Activated CD4-positive, alpha-beta memory T cell treated with anti-CD3 and anti-CD28 coated beads, Interleukin-2, amount 10 ng/mL, durations not matched to agents 7 days and 5 days (primary cell): ENCODE results near the gene FOXJ3. TPM values are rescaled to one million over a fixed set of nuclear protein-coding genes. Genes with fewer than 3 reads are reported as not detected.

Experiments
- CTCF ChIA-PET: fragments of 350-600 bp; sonication (Branson Sonifier 250); formaldehyde crosslinking; loops from one replicate; lab custom pipeline; 2021; ENCODE audit warnings: antibody characterized with exemption, inconsistent platforms; lab: Charles Lee
- POLR2A ChIA-PET: fragments of 350-600 bp; sonication (Branson Sonifier 250); formaldehyde crosslinking; loops from one replicate; lab custom pipeline; 2021; ENCODE audit warnings: antibody characterized with exemption; lab: Charles Lee
- DNase-seq: peaks from one replicate; pipeline ENCODE4 v3.0.0-alpha.2; 2020
- H3K27ac Mint-ChIP-seq: one replicate; pipeline ENCODE4 v1.8.0; 2021; ENCODE audit warnings: mild to moderate bottlenecking, mixed read lengths
- H3K27me3 Mint-ChIP-seq: one replicate; pipeline ENCODE4 v1.8.0; 2021; ENCODE audit warnings: mixed read lengths
- H3K36me3 Mint-ChIP-seq: one replicate; pipeline ENCODE4 v1.8.0; 2021; ENCODE audit warnings: low read depth, mixed read lengths
- H3K4me1 Mint-ChIP-seq: one replicate; pipeline ENCODE4 v1.8.0; 2021; ENCODE audit warnings: mixed read lengths
- H3K4me3 Mint-ChIP-seq: one replicate; pipeline ENCODE4 v1.8.0; 2021; ENCODE audit warnings: mild to moderate bottlenecking, mixed read lengths
- H3K9me3 Mint-ChIP-seq: one replicate; pipeline ENCODE4 v1.8.0; 2021; ENCODE audit warnings: mixed read lengths
- total RNA-seq, 2 experiments: library from RNA; stranded (reverse); gene quantifications; one replicate each; pipeline ENCODE4 v1.2.3, GENCODE V29; 2021

FOXJ3 gene
- total RNA-seq, 2 experiments from 2014 or later: 44.9 to 47.1 TPM

DNA sequence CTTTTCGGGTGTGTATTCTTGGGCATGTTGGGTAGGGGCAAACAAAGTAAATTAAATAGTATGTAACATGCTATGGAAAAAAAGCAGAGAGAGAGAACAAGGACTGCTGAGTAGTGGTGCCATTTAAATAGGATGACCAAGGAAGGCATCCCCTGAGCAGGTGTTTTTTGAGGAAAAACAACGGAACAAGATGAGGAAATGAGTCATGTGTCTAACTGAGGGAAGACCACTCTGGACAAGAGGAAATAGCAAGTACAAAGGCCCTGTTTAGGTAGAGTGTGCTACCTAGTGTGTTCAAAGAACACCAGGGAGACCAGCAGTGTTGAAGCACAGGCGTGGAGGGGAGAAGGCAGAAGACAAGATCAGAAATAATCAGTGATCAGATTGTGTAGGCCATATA is 150.4 kb downstream of the FOXJ3 start:
- CTCF ChIA-PET: interaction anchor here (0.9 to 1.2 kb wide), 2 partner anchors 11 to 13 kb away, joined by 3 to 4 read pairs; no protein-coding TSS in a partner anchor
- H3K4me1 Mint-ChIP-seq: peaks cover 6% of the 10 kb centered on the region
- H3K9me3 Mint-ChIP-seq: no peaks in the 10 kb centered on the region
- POLR2A ChIA-PET: no interaction called here
- H3K4me3 Mint-ChIP-seq: no peak overlapping the region
- peaks cover 32% of the 10 kb centered on the region for H3K36me3 Mint-ChIP-seq
- H3K27ac Mint-ChIP-seq: no peak overlapping the region
- no peaks in the 10 kb centered on the region for H3K27me3 Mint-ChIP-seq
- no peak for DNase-seq

DNA sequence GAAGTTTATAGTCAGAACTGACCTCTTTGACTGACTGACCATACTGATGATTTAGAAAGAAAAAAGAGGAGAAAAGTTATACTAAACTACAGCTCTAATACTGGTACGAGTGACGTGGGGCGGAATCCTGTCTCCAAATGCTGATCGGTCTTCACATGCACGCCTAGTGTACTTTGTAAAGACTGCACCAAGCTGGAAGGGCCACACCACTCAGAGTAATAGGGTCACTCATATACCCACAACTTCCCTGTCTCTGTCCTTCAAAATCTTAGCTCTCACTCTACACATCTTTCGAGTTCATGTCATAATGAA is 151.1 kb downstream of the FOXJ3 start:
- Mint-ChIP-seq H3K4me1 (peaks cover 6% of the 10 kb centered on the region), H3K27ac (no peak overlapping the region), H3K9me3 (no peaks in the 10 kb centered on the region), H3K4me3 (no peak overlapping the region), H3K36me3 (peaks cover 26% of the 10 kb centered on the region), H3K27me3 (no peaks in the 10 kb centered on the region)
- DNase-seq: no peak
- ChIA-PET CTCF (interaction anchor here (0.9 kb wide), 1 partner anchor 10 kb away, joined by 4 read pairs; no protein-coding TSS in a partner anchor), POLR2A (no interaction called here)

DNA sequence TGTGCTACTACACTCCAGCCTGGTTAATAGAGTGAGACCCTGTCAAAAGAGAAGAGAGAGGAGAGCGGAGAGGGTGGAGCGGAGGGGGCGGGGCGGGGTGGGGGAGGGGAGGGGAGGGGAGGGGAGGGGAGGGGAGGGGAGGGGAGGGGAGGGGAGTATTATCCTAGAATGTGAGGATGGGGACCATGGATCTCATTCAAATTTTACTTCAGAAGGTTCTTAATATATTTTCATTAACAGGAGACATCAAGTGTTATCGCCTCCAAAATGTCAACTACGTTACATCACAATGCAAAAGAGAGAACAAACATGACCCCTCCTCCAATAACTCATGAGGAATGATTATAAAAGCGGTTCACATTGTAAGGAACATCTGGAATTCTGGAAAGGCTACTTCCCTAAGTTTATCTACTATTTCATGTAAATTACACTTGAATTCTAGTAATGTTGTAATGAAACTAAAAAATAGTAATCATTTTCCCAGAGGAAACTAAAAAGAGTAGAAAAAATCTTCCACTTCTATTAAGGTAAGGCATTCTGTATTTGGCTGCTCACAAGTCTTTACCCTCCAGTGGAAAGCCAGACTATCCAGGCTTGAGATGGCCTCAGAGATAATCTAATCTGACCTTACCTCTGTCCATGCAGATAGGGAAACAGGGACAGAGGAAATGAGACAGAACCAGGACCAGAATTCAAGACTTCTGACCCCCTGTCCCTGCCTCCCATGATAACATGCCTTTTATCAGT is 151.7 kb downstream of the FOXJ3 start:
- peaks cover 6% of the 10 kb centered on the region for H3K4me1 Mint-ChIP-seq
- no peaks in the 10 kb centered on the region for H3K27me3 Mint-ChIP-seq
- ChIA-PET POLR2A (no interaction called here), CTCF (interaction anchor here (0.8 to 0.9 kb wide), 2 partner anchors 10 kb away, joined by 4 read pairs; no protein-coding TSS in a partner anchor)
- no peak overlapping the region for H3K4me3 Mint-ChIP-seq
- no peaks in the 10 kb centered on the region for H3K9me3 Mint-ChIP-seq
- H3K27ac Mint-ChIP-seq: no peak overlapping the region
- peaks cover 24% of the 10 kb centered on the region for H3K36me3 Mint-ChIP-seq
- DNase-seq: no peak

DNA sequence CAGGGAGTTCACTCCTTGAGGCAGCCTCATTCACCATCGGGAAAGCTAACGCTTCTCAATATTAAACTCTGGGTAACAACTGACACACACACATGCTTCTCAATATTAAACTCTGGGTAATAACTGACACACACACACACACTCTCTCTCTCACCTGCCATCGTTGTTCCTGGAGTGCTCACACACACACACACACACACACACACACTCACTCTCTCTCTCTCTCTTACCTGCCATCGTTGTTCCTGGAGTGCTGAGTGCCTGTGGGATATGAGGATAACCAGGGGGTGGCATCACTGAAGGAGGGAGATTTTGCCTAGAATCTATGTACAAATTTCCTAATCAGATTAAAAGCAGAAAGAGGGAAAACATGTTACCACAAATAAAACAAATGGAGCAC is 153.3 kb downstream of the FOXJ3 start:
- POLR2A ChIA-PET: no interaction called here
- Mint-ChIP-seq H3K36me3 (peaks cover 13% of the 10 kb centered on the region), H3K4me1 (peaks cover 6% of the 10 kb centered on the region), H3K27me3 (no peaks in the 10 kb centered on the region), H3K9me3 (no peaks in the 10 kb centered on the region), H3K27ac (no peak overlapping the region), H3K4me3 (no peak overlapping the region)
- no peak for DNase-seq
- CTCF ChIA-PET: interaction anchor here (0.9 kb wide), 1 partner anchor 8 kb away, joined by 3 read pairs; no protein-coding TSS in a partner anchor

DNA sequence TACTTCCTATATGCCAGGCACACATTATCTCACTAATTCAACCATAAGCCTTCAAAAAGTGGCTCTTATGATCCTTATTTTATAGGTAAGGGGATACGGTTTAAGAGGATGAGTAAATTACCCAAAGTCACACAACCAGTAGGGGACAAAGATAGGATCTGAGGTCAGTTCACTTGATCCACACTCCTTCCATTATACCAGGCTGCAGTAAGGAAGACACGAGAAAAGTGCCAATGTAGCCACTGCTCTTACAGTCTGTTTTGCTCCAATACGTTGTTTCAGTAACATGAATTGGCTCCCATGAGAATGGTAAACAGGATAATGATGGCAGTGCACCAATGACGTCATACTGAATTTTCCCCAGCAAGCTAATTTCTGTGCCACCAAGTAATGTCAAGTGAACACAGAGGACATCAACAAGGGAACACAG is 155.1 kb downstream of the FOXJ3 start:
- no peaks in the 10 kb centered on the region for H3K27me3 Mint-ChIP-seq
- H3K27ac Mint-ChIP-seq: no peak overlapping the region
- no peaks in the 10 kb centered on the region for H3K4me1 Mint-ChIP-seq
- H3K4me3 Mint-ChIP-seq: no peak overlapping the region
- ChIA-PET CTCF (no interaction called here), POLR2A (interaction anchor here (0.6 kb wide), 1 partner anchor 30 kb away, joined by 3 read pairs; no protein-coding TSS in a partner anchor)
- DNase-seq: no peak
- no peaks in the 10 kb centered on the region for H3K9me3 Mint-ChIP-seq
- peaks cover 7% of the 10 kb centered on the region for H3K36me3 Mint-ChIP-seq

DNA sequence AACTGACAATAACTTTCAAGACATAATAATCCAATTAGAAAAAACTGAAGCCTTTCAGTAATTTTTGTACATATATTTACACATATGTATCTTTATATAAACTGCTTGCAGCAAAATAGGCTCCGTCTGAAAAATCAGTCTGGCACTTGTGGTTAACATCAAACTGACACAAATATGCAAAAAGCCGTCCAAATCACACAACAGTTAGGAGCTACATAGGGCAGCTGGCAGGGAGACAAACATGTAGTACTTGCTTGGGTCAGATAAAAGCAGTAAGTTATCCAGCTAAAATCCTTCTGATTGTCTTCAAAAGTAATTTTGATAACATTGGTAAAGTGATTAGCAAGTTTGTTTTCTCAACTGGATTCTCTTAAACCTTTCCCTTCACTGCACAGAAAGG is 155.8 kb downstream of the FOXJ3 start:
- Mint-ChIP-seq H3K36me3 (peaks cover 3% of the 10 kb centered on the region), H3K27me3 (no peaks in the 10 kb centered on the region), H3K4me3 (no peak overlapping the region), H3K27ac (no peak overlapping the region), H3K9me3 (no peaks in the 10 kb centered on the region), H3K4me1 (no peaks in the 10 kb centered on the region)
- ChIA-PET CTCF (interaction anchor here (0.8 kb wide), 1 partner anchor 36 kb away, joined by 4 read pairs; no protein-coding TSS in a partner anchor), POLR2A (interaction anchor here (0.6 kb wide), 1 partner anchor 31 kb away, joined by 3 read pairs; no protein-coding TSS in a partner anchor)
- no peak for DNase-seq

DNA sequence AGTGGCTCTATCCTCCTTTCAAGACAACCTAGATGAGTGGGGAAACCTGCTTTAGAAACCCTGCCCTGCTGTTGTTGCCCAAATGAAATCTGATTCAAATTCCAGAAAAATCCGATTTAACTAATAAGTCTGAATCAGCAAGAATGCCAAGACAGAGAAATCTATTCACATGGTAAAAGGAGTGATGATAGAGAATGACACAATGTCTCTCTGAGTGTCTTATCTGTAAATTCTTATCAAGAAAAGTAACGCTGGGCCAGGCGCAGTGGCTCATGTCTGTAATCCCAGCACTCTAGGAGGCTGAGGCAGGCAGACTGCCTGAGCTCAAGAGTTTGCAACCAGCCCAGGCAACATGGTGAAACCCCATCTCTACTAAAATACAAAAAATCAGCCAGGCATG is 156.8 kb downstream of the FOXJ3 start:
- H3K36me3 Mint-ChIP-seq: peaks cover 3% of the 10 kb centered on the region
- H3K4me3 Mint-ChIP-seq: no peak overlapping the region
- no peaks in the 10 kb centered on the region for H3K9me3 Mint-ChIP-seq
- DNase-seq: no peak
- ChIA-PET POLR2A (no interaction called here), CTCF (no interaction called here)
- H3K27ac Mint-ChIP-seq: no peak overlapping the region
- no peaks in the 10 kb centered on the region for H3K27me3 Mint-ChIP-seq
- no peaks in the 10 kb centered on the region for H3K4me1 Mint-ChIP-seq

DNA sequence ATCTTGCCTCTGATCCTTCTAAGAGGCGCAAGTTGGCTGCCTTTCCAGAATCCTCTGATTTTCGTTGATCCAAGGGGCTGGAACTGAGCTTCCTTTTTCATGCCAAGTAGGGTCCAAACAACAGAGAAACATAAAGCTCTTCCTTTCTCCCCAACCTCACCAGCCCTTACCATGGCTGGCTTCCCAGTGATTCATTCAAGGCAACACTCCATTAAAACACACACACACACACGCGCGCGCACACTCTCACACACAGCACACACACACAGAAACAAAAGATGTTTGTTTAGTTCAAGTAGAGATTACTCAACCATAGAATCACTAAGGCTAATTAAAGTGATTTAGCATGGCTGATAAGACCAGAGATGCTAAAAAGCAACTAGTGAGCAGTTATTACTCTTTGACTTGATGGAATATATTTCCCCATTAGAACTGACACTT is 157.5 kb downstream of the FOXJ3 start:
- POLR2A ChIA-PET: no interaction called here
- peaks cover 3% of the 10 kb centered on the region for H3K36me3 Mint-ChIP-seq
- no peaks in the 10 kb centered on the region for H3K9me3 Mint-ChIP-seq
- no peak for DNase-seq
- no peak overlapping the region for H3K27ac Mint-ChIP-seq
- CTCF ChIA-PET: no interaction called here
- no peaks in the 10 kb centered on the region for H3K27me3 Mint-ChIP-seq
- no peaks in the 10 kb centered on the region for H3K4me1 Mint-ChIP-seq
- no peak overlapping the region for H3K4me3 Mint-ChIP-seq

DNA sequence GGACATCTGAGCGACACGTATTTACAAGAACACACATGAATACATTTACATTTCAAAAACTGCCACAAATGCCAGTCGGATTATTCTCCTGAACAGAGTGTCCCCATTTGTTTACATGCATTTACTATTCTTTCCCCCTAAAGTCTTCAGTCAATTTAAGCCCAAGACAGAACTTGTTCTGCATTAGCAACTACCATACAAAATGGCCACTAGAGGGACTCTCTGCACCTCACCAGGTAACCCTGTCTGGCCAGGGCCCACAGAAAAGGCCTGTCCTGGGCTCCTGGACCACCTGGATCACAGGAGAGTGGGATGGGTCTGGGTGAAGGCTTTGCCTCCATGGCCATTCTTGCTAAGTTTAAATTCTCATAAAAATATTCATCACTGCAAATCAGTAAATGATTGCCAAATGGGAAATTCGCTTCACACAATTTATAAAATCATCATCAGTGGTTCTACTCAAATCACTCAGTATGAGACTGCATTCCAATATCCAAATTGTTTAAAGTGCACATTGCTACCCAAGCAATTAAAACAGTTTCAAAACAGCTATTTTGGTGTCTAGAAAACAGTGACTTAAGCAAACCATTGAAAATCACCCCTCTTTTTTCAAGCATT is 158.0 kb downstream of the FOXJ3 start:
- no peak for DNase-seq
- ChIA-PET POLR2A (no interaction called here), CTCF (no interaction called here)
- no peak overlapping the region for H3K27ac Mint-ChIP-seq
- no peaks in the 10 kb centered on the region for H3K9me3 Mint-ChIP-seq
- H3K27me3 Mint-ChIP-seq: no peaks in the 10 kb centered on the region
- H3K4me3 Mint-ChIP-seq: no peak overlapping the region
- H3K4me1 Mint-ChIP-seq: no peaks in the 10 kb centered on the region
- peaks cover 3% of the 10 kb centered on the region for H3K36me3 Mint-ChIP-seq

DNA sequence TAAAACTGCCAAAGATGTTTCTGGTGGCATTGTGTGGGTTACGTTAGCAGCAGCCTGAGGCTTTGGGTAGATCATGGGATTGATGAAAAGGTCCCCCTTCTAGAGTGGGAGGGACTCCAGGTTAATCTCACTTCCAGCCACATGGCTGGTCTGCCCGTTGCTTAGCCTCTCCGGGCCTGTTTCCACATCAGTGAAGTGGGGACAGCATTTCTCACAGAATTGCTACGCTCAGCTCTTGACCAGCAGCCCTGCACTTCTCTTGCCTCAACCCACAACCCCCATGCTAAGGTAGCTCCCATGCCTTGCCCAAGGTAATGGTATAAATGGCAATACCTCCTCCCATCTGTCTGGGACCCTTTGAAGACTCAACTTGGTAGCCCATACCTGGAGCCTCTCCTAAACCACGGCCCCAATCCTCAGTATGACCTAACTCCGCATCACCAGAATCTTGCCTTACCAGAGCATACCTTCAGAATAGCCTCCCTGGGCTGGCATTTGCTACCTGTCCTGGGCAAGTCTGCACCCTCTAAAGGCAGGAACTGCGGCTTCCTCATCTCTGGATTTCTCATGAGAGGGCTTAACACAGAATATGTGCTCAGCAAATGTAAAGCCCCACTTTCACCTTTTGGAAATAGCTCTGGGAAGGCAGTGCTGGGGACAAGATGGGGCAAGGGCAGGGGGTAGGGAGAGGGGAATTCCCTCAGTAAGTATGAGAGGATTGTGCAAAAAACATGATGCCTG is 159.6 kb downstream of the FOXJ3 start:
- no peak for DNase-seq
- Mint-ChIP-seq H3K27me3 (no peaks in the 10 kb centered on the region), H3K4me3 (no peak overlapping the region), H3K36me3 (no peaks in the 10 kb centered on the region), H3K4me1 (no peaks in the 10 kb centered on the region), H3K27ac (no peak overlapping the region), H3K9me3 (no peaks in the 10 kb centered on the region)
- CTCF ChIA-PET: interaction anchor here (0.9 to 2.6 kb wide), 4 partner anchors 19 to 364 kb away, joined by 3 to 20 read pairs (median 4); no protein-coding TSS in a partner anchor
- POLR2A ChIA-PET: no interaction called here

DNA sequence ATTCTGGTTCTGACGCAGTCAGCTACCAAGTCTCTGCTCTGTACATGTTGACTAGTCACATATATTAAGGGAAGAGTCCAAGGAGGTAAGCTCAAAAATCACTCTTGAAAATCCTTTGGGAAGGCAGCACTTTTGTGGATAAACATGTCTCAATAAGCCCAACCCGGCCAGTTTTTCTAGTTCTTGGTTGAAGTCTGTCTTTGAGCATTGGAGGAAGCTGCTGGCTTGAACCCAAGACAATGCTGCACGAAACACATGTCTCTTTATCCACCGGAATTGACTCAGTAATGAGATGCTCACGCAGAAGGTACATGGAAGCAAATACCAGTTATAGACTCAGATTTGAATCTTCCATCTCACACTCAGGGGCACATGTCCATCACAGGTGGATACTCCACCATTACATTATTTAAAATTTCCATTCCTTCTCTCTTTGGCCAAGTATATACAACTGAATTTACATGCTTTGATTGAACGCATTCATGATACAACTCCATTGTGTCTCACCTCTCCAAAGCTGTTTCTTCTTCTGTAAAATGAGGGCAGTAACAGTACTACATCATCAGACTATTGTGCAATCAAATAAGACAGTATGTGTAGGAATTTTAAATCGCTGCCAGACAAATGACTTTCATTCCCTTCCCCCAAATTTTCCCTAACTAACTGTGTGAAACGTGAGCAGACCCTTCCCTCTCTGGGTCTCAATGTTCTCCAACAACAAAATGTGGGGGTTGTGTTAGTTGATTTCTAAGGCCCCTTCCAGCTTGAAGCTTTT is 160.9 kb downstream of the FOXJ3 start:
- H3K4me1 Mint-ChIP-seq: no peaks in the 10 kb centered on the region
- ChIA-PET CTCF (interaction anchor here (0.6 to 2.6 kb wide), 45 partner anchors 7 to 658 kb away, joined by 3 to 20 read pairs (median 4); partner anchors contain the start of genes GUCA2A and HIVEP3), POLR2A (interaction anchor here (1.2 kb wide), 2 partner anchors 362 to 598 kb away, joined by 3 to 4 read pairs; no protein-coding TSS in a partner anchor)

More for the DNA sequence above, 160.9 kb downstream of the FOXJ3 start:
- Mint-ChIP-seq H3K27me3 (no peaks in the 10 kb centered on the region), H3K9me3 (no peaks in the 10 kb centered on the region), H3K27ac (no peak overlapping the region), H3K4me3 (no peak overlapping the region), H3K36me3 (no peaks in the 10 kb centered on the region)
- DNase-seq: no peak
